Stimulated activated CD4-positive, alpha-beta T cell treated with anti-CD3 and anti-CD28 coated beads, TNF-alpha, amount 100 ng/mL, for 4 hours (primary cell): Measurements from ENCODE around the gene ORM1.
A peak's percentile ranks its signal among the peaks of the same experiment; 100 is the strongest.
"Not testable (repeated sequence)": the region's sequence is repeated elsewhere in the genome, so short reads cannot be mapped to it uniquely, and the experiment has no call there.

Experiments
- DNase-seq, 3 experiments: peaks; one replicate each; pipeline ENCODE4 v3.0.0-alpha.2; 2020; ENCODE audit warnings: low read depth in 3 of 3

Gene ORM1

GRCh38 chr9:114323849-114324248, 951 bp downstream of the ORM1 start:
- DNase-seq, result not testable (repeated sequence)

- no peak for DNase-seq
These were observed 1.6 kb downstream of the ORM1 start for GRCh38 chr9:114324492-114324891.

GRCh38 chr9:114324965-114325364, 2.1 kb downstream of the ORM1 start:
- DNase-seq, result not testable (repeated sequence)

- not testable (repeated sequence) for DNase-seq
These were observed 2.9 kb downstream of the ORM1 start for GRCh38 chr9:114325684-114326254.

GRCh38 chr9:114327749-114328148, 4.9 kb downstream of the ORM1 start:
- DNase-seq, result no peak

- DNase-seq, result not testable (repeated sequence)
These were observed 5.5 kb downstream of the ORM1 start for GRCh38 chr9:114328357-114328820.

GRCh38 chr9:114328937-114329624, 6.2 kb downstream of the ORM1 start:
- DNase-seq, result not testable (repeated sequence)

- DNase-seq, result not testable (repeated sequence)
These were observed 6.7 kb downstream of the ORM1 start, which contains the start of gene ORM2 for GRCh38 chr9:114329625-114330022. Gene ORM2 (plus strand): TSS chr9:114329869. CDS start chr9:114329905, 36 bp downstream.

- no peak for DNase-seq
These were observed 7.7 kb downstream of the ORM1 start for GRCh38 chr9:114330636-114331035.

GRCh38 chr9:114331229-114332195, 8.6 kb downstream of the ORM1 start:
- DNase-seq, result not testable (repeated sequence)

GRCh38 chr9:114332474-114333040, 9.7 kb downstream of the ORM1 start:
- not testable (repeated sequence) for DNase-seq

- DNase-seq, result not testable (repeated sequence)
These were observed 10.8 kb downstream of the ORM1 start for GRCh38 chr9:114333718-114334117.

GRCh38 chr9:114334490-114334889, 11.6 kb downstream of the ORM1 start:
- no peak for DNase-seq

- no peak for DNase-seq
These were observed 12.8 kb downstream of the ORM1 start for GRCh38 chr9:114335745-114336144.

GRCh38 chr9:114336157-114336556, 13.3 kb downstream of the ORM1 start:
- DNase-seq, result no peak

GRCh38 chr9:114336699-114337395, 13.9 kb downstream of the ORM1 start:
- no peak for DNase-seq

GRCh38 chr9:114338187-114338586, 15.3 kb downstream of the ORM1 start:
- no peak for DNase-seq

GRCh38 chr9:114339130-114339908, 16.4 kb downstream of the ORM1 start:
- DNase-seq, result peak; percentile 28 to 40 (median 39)

GRCh38 chr9:114341152-114341830, 18.4 kb downstream of the ORM1 start:
- no peak for DNase-seq

- no peak for DNase-seq
These were observed 19.1 kb downstream of the ORM1 start for GRCh38 chr9:114341991-114342390.
